H1 (cell line): Measurements from ENCODE around the gene GSDMA. TPM values are rescaled to one million over a fixed set of nuclear protein-coding genes. Genes with fewer than 3 reads are reported as not detected.

Source experiments
- ATF2 ChIP-seq: IDR thresholded peaks from 2 replicates; pipeline ENCODE4 v1.6.1; 2012; ENCODE audit warnings: low read length, inconsistent platforms
- polyA plus RNA-seq, 7 experiments: library from polyadenylated mRNA; depleted of rRNA in 3 of 7; stranded (reverse) in 5 of 7; unstranded in 2 of 7; fragments of >200 nt in 5 of 7; fragments of 200-250 nt in 2 of 7; gene quantifications; 1 replicate in 5 of 7; 2 replicates in 1 of 7; 4 replicates in 1 of 7; pipeline versions ENCODE4 v1.2.1 to v1.2.3, GENCODE V29; 2011 to 2013; ENCODE audit warnings: missing spikeins in 2 of 7, mixed read lengths in 2 of 7
- total RNA-seq: library from RNA; stranded (reverse); fragmentation: NEBNext Ultra II Directional; extraction: Animal tissue kit (Norgen Biotek cat#: 25700); gene quantifications from 2 replicates; pipeline ENCODE4 v1.2.1, GENCODE V29; 2021
- TF ChIP-seq, protein P1 (sequence below): IDR thresholded peaks from 2 replicates; pipeline ENCODE4 v1.6.1; 2012; ENCODE audit warnings: inconsistent platforms

Gene GSDMA
- total and polyA plus RNA-seq, 2 of the 8 experiments (the other 6 are each of a cell fraction or from before 2014, with no cell fraction given): 0.03 TPM; not detected in 1

GRCh38 chr17:39963829-39964228, 1.0 kb downstream of the GSDMA start (continued):
- TF ChIP-seq, protein P1, sequence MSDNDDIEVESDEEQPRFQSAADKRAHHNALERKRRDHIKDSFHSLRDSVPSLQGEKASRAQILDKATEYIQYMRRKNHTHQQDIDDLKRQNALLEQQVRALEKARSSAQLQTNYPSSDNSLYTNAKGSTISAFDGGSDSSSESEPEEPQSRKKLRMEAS: no peak
- no peak for TF ChIP-seq ATF2
